WI38 (cell line): ENCODE results near the gene MIEF1.

ENCODE experiments used
- H3K4me3 ChIP-seq: 2 replicates; pipeline ENCODE4 v1.5.1; 2011; ENCODE audit warnings: low read depth, mild to moderate bottlenecking, control low read depth, low read length
- CTCF ChIP-seq: IDR thresholded peaks from 2 replicates; pipeline ENCODE4 v1.5.1; 2012; ENCODE audit warnings: low read depth, mild to moderate bottlenecking, control low read depth, low read length

MIEF1 gene

GRCh38 chr22:39490966-39491680 lies 11.0 kb upstream of the MIEF1 start:
- no peak for TF ChIP-seq CTCF
- no peak overlapping the region for H3K4me3 ChIP-seq

GRCh38 chr22:39491696-39492095 lies 10.4 kb upstream of the MIEF1 start:
- H3K4me3 ChIP-seq = no peak overlapping the region
- TF ChIP-seq CTCF = no peak

GRCh38 chr22:39492186-39492585 lies 9.9 kb upstream of the MIEF1 start:
- no peak for TF ChIP-seq CTCF
- no peak overlapping the region for H3K4me3 ChIP-seq

- H3K4me3 ChIP-seq = no peak overlapping the region
- TF ChIP-seq CTCF = no peak
Measured at GRCh38 chr22:39493759-39494158, 8.3 kb upstream of the MIEF1 start.

- TF ChIP-seq CTCF = no peak
- H3K4me3 ChIP-seq = no peak overlapping the region
Measured at GRCh38 chr22:39494471-39495120, 7.5 kb upstream of the MIEF1 start.

GRCh38 chr22:39496131-39496838 lies 5.8 kb upstream of the MIEF1 start:
- no peak overlapping the region for H3K4me3 ChIP-seq
- TF ChIP-seq CTCF = peak; percentile 73

GRCh38 chr22:39497429-39497828 lies 4.7 kb upstream of the MIEF1 start:
- H3K4me3 ChIP-seq = no peak overlapping the region
- no peak for TF ChIP-seq CTCF
